ENCODE results near the gene OCA2. TPM values are rescaled to one million over a fixed set of nuclear protein-coding genes. Genes with fewer than 3 reads are reported as not detected.

The OCA2 gene
- total RNA-seq, 1 donor from 2014 or later, result 0.26 TPM

DNA sequence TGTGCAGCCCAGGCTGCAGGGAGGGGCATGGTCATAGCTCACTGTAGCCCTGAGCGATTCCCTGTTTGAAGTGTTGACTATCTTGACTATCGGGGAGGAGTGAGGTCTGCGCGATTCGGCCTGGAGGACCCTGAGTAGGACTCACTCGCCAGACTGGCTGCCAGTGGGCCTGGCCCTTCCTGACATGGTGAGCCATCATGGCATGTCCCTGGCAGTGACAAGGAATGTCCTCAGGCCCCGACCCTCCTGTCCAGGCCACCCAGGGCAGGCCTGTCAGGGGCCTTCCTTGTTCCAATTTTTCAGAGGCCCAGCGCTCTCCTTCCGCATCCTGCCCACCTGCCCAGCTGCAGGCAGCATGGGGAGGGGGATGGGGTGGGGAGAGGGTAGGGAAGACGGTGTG lies 5.2 kb upstream of the OCA2 start:
- TF ChIP-seq, protein P1, sequence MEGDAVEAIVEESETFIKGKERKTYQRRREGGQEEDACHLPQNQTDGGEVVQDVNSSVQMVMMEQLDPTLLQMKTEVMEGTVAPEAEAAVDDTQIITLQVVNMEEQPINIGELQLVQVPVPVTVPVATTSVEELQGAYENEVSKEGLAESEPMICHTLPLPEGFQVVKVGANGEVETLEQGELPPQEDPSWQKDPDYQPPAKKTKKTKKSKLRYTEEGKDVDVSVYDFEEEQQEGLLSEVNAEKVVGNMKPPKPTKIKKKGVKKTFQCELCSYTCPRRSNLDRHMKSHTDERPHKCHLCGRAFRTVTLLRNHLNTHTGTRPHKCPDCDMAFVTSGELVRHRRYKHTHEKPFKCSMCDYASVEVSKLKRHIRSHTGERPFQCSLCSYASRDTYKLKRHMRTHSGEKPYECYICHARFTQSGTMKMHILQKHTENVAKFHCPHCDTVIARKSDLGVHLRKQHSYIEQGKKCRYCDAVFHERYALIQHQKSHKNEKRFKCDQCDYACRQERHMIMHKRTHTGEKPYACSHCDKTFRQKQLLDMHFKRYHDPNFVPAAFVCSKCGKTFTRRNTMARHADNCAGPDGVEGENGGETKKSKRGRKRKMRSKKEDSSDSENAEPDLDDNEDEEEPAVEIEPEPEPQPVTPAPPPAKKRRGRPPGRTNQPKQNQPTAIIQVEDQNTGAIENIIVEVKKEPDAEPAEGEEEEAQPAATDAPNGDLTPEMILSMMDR (IDR thresholded peaks at IDR 0.05; ENCODE audit: insufficient read depth, low read length, severe bottlenecking), result no peak
- Histone ChIP-seq H3K27me3 (ENCODE audit: control insufficient read depth, insufficient read depth, low read length) (no peaks in the 10 kb centered on the region), H3K4me3 (ENCODE audit: low read depth, low read length) (no peak overlapping the region), H3K36me3 (ENCODE audit: control insufficient read depth, insufficient read depth, low read length) (no peaks in the 10 kb centered on the region)
- no peak for DNase-seq (ENCODE audit: low read depth)
- no peak for FAIRE-seq

DNA sequence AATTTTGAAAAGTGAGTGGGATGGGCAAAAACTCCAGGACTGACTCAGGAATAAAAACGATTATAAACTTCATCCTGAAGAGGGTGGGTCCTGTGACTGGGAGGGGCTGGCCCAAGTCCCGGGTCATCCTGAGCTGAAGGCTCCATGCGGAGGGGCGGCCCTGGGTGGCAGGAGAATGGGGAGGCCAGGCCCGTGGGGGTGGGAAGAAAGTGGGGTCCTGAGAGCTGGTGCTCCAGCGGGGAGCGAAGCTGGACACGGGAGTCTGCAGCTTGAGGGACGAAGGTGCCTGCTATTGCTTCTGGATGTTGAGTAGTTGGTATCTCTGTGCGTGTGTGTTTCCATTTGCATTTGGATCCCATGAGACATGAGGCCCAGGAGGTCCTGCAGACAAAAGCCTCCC lies 4.7 kb upstream of the OCA2 start:
- Histone ChIP-seq H3K27me3 (ENCODE audit: control insufficient read depth, insufficient read depth, low read length) (no peaks in the 10 kb centered on the region), H3K36me3 (ENCODE audit: control insufficient read depth, insufficient read depth, low read length) (no peaks in the 10 kb centered on the region), H3K4me3 (ENCODE audit: low read depth, low read length) (no peak overlapping the region)
- TF ChIP-seq, protein P1 (IDR thresholded peaks at IDR 0.05; ENCODE audit: insufficient read depth, low read length, severe bottlenecking), result no peak
- FAIRE-seq (no peak), DNase-seq (ENCODE audit: low read depth) (no peak)

DNA sequence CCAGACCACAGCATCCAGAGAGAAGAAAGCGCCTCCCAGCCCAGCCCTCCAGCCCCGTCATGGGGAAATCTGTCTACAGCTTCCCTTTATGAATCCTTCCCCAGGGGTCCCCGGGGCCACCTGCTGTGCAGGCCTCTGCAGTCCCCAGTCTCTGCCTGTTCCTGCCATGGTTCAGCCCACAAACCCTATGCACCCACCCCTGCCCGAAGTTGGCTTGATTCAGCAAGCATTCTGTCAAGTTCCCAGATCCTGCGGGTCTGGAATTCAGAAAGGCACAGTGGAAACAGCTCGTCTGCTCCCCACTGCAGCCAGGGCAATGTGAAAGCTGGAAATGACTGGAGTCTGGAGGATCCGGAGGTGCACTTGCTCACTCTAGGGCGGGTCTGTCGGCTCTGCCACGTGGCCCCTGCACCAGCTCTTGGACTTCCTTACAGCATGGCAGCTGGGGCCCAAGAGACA lies 2.9 kb upstream of the OCA2 start:
- TF ChIP-seq, protein P1 (IDR thresholded peaks at IDR 0.05; ENCODE audit: insufficient read depth, low read length, severe bottlenecking), result no peak
- Histone ChIP-seq H3K27me3 (ENCODE audit: control insufficient read depth, insufficient read depth, low read length) (peaks cover 9% of the 10 kb centered on the region), H3K36me3 (ENCODE audit: control insufficient read depth, insufficient read depth, low read length) (no peaks in the 10 kb centered on the region), H3K4me3 (ENCODE audit: low read depth, low read length) (no peak overlapping the region)
- FAIRE-seq (peak; percentile 23), DNase-seq (ENCODE audit: low read depth) (no peak)

DNA sequence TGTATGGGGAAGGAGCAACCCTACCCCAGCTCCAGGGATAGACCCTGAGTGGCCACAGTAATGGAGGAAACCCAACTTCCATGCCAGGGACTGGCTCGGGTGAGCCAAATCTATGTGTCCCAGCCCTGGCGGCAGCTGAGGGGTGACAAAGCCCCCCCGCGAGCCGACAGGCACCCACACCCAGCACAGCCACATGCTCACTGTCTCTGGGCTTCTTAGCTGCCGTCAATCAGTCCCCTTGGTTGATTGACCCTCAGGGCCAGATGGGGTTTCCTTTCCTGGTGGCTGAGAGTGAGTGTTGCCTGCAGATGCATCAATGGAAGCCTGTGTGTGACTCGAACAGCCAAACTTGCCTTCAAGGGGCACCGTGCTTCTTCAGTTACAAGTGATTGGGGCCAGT lies 2.1 kb upstream of the OCA2 start:
- DNase-seq (ENCODE audit: low read depth), result no peak
- TF ChIP-seq, protein P1 (IDR thresholded peaks at IDR 0.05; ENCODE audit: insufficient read depth, low read length, severe bottlenecking), result no peak
- no peaks in the 10 kb centered on the region for H3K36me3 ChIP-seq (ENCODE audit: control insufficient read depth, insufficient read depth, low read length)
- no peak overlapping the region for H3K4me3 ChIP-seq (ENCODE audit: low read depth, low read length)
- no peak for FAIRE-seq
- H3K27me3 ChIP-seq (ENCODE audit: control insufficient read depth, insufficient read depth, low read length), result peaks cover 15% of the 10 kb centered on the region

DNA sequence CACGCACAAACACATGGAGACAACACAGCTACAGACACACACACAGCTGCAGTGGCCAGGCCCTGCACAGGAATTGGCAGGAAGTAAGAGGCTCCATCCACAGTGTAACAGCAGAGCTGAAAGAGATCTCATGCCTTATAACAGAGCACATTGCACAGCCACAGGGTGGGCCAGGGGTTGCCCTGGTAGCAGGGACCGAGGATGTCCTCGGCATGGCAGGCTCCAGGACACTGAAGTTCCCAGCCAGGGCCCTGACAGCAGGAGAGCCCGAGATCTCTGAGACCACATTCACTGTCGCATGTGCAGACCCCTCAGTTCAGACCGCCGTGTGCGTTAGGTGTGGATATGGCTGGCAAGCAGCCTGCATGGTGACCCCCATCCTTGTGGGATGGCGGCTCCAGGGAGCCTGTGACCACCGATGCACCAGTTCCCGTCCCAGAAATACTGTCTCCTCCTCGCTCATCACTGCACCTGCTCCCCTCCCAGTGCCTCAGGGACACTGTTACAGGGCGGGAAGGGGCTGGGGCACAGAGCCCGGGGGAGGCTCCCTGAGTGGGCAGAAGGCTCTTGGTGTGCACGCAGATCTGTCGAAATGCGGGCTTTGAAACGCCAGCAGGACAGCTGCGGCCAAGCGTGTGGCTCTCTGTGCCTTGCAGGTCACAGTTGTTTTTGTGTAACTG lies 1.5 kb upstream of the OCA2 start:
- no peaks in the 10 kb centered on the region for H3K36me3 ChIP-seq (ENCODE audit: control insufficient read depth, insufficient read depth, low read length)
- H3K4me3 ChIP-seq (ENCODE audit: low read depth, low read length), result no peak overlapping the region
- DNase-seq (ENCODE audit: low read depth) (no peak), FAIRE-seq (no peak)
- peaks cover 19% of the 10 kb centered on the region for H3K27me3 ChIP-seq (ENCODE audit: control insufficient read depth, insufficient read depth, low read length)
- TF ChIP-seq, protein P1 (IDR thresholded peaks at IDR 0.05; ENCODE audit: insufficient read depth, low read length, severe bottlenecking), result no peak
